Measurements from ENCODE around the gene SIGLEC8.
"Not testable (repeated sequence)": the region's sequence is repeated elsewhere in the genome, so short reads cannot be mapped to it uniquely, and the experiment has no call there.

The SIGLEC8 gene

DNA sequence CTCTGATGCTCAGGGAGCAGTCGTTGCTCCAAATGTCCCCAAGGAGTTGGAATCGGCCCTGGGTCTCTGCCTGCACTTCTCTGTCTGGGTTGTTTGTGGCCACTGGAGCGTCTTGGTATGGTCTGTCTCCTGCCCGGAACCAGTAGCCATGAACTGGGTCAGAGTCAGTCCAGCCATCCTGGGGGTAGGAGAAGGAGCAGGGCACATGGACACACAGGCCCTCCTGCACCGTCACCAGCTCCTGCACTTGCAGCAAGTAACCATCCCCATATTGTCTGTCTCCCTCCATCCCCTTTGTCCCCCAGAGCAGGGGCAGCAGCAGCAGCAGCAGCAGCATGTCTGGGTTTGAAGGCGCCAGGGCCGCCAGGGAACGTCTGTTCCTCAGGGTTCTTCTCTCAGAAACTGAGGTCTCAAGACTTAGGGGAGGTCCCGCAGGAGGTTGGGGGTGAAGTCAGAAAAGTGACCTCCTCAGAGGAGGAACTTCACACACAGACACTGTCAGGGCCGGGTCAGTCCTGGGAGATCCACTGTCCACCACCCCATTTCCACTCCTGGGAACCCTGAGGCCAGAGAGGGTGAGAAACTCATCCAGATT is at the start of gene SIGLEC8:
TSS of gene SIGLEC8 (minus strand) at position 404 of the 595 bp plus-strand sequence. CDS start at position 337, 67 bp downstream.
- DNase-seq: no peak

DNA sequence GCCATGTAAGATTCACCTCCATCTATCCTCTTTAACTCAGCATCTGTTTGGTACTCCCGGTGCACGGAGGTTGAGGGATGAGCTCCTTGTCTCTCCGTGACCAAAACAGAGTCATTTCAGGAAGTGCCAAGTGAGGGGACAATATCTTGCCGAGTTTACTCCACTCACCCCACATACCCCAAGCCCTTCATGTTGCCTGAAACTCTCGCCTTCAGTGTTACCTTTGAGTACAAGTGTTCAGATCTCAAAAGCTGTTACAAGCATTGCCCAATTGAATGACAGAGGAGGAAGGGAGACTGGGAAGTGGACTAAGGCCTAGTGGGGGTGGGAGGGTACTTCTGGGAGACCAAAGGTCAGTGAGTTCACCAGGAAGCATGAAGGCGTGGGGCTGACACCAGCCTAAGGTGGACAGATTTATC is 49.4 kb upstream of the SIGLEC8 start:
- no peak for DNase-seq

DNA sequence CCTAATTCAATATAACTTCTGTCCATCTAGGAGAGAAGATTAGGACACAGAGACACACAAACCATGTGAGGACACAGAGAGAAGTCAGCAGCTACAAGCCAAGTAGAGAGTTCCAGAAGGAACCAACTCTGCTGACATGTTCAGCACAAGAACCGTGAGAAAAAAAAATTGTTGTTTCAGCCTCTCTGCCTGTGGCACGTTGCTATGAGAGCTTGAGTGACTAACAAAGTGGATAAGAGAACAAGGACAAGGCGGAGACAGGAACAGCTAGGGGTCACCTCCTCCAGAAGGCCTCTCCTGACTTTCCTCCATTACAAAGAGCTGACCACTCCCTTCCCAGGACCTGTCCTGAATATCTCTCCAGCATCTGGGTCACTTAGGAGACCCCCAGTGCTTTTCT is 48.9 kb upstream of the SIGLEC8 start:
- DNase-seq: no peak

DNA sequence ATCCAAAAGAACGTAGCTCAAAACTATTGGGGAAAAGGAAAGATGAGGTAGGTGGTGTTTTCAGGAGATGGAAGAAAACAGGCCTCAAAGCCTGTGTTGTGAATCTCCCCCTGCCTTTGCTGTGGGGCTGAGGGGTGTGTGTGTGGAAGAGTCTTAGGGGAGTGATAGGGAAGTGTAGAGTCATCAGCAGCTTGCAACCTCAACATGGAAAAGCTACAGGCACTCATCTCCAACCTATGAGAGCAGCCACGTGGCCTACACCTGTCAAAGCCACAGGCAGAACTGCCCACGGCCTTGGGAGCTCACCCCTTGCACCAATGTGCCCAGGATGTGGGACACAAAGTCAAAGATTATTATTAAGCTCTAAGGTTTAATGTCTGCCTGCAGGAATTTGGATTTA is 47.6 kb upstream of the SIGLEC8 start:
- no peak for DNase-seq

DNA sequence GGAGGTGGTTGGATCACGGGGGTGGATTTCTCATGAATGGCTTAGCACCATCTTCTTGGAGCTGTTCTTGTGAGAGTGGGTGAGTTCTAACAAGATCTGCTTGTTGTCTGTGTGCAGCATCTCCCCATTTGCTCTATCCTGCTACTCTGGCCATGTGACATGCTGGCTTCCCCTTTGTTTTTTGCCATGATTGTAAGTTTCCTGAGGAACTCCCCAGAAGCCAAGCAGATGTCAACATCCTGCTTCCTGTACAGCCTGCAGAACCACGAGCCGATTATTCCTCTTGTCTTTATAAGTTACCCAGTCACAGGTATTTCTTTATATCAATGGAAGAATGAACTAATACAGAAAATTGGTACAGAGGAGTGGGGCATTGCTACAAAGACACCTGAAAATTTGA is 45.6 kb upstream of the SIGLEC8 start:
- DNase-seq: no peak

DNA sequence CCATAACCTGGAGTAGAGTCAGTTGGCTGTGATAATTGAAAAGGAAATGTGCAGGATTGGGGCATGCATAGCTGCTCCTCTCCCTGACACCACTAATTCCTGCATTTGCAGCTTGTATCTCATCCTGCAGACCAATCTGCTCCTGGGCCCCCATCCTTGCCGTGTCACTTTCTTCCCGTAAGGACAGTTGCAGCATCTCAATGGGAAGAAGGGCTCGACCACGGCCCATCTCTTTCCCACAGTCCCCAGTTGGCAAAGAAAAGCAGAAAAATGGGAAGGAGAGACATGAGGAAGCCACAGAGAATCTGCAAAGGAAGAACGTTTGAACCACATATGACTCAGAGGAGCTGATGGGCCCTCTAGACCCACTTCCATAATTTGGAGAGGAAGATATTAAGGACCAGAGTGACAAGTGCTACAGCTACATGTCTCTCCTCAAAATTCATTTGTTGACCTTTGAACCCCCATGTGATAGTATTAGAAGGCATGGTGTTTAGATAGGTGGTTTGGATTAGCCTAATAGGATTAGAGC is 45.1 kb upstream of the SIGLEC8 start:
- DNase-seq: no peak

DNA sequence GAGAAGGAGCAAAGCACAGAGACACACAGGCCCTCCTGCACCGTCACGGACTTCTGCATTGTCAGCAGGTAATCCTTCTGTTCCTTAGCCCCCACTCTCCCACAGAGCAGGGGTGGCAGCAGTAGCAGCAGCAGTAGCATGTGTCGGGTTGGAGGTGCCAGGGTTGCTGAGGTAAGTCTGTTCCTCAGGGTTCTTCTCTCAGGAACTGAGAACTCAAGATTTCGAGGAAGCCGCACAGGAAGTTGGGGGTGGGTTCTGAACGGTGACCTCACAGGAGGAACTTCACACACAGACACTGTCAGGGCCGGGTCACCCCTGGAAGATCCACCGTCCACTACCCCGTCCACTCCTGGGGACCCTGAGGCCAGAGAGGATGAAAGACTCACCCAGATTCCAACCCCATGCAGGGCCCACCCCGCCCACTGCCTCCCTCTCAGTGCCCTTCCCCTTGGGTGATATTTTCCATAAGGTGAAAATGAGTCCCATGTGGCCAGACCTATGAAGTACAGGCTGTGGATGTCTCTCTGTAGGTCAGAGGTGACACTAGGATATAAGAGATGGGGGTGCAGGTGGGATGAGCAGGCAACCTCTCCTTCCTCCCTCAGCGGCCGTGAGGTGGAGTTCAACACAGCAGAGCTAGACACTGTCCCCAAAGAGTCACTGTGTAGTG is 43.5 kb upstream of the SIGLEC8 start, which contains the start of gene SIGLEC12:
TSS of gene SIGLEC12 (minus strand) at position 207 of the 670 bp plus-strand sequence. CDS start at position 140, 67 bp downstream.
- DNase-seq: no peak

DNA sequence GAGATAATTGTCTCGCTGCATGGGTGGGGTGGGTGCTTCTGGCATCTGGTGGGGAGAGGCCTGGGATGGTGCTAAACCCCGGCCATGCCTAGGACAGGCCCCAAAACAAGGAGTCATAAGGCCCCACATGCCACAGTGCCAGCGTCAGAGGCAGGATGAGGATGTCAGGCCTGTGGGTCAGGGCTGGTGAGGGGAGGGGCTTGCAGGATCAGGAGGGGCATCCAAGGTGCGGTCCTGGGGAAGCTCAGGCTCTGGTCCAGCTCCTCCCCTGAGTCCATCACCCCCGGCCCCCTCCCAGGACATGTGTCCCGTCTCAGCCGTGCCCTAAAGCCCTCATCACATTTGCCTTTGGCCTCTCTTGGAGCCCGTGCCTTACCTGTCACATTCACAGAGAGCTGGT is 42.7 kb upstream of the SIGLEC8 start:
- not testable (repeated sequence) for DNase-seq

DNA sequence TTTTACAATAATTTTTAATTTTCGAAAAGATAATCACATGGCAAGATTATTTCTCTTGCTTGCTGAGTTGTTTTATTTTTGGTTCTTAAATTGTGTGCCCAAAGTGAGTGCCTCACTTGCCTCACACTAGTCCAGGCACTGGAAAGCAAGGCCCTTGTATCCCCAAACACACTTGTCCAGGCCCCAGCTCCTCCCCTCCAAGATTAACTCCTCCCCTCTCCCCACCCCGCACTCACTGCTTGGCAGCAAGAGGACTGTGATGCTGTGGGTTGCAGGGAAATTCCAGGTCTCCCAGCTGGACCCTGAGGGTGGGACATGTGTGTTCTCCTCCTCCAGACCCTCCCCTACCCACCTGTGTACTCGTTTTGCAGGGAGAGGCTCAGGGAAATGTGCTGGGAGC is 39.4 kb upstream of the SIGLEC8 start:
- DNase-seq: no peak

DNA sequence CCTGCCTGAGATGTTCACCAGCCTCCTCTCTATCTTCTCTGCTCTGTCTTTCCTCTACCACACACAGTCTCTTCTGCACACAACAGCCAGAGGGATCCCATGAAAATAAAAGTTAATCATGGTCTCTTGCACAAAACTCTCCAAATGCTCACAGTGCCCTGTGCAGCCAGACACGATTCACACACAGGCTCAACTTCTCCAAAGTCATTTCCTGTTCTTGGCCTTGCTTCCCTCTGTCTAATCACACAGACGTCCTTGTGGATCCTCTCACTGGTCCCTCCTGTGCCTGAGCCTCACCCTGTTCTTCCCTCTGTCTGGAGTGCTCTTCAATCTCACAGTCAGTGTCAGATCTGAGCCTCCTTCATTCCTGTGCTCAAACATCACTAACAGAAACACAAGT is 35.5 kb upstream of the SIGLEC8 start:
- DNase-seq: no peak

DNA sequence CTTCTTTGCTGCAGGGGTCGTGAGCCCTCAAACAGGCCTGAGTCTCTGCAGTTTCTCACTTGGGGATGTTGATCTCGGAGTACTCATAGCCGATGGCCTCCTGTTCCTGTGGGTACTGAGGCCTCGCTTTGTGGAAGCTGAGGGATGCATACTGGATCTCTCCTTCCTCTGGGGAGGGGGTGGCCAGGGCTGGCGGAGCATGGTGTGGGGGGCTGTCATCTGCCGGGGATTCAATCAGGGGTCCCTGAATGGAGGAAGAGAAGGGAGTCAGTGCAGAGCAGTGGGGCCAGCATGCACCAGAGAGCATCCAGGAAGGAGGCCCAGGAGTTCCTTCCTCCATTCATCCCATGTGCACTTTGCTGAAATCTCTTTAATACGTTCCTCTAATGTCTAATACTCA is 33.3 kb upstream of the SIGLEC8 start:
- DNase-seq: no peak

DNA sequence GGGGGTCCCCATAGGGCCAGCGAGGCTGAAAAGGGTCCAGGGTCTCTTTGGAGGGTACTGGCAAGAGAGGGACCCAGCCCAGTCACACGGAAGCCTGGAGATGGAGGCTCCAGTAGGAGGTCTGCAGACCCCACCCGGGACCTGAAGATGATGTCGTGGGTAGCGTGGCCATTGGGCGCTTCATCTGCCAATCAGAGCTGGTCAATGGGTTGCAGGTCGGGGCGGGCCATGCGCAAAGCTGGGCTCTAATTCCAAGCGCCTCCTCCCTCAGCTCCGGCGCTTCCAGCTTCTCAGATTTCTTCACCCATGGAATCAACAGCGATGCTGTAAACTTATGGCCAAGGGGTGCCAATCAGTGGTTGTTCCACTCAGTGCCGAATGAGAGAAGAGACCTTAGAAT is 32.4 kb upstream of the SIGLEC8 start:
- DNase-seq: no peak

DNA sequence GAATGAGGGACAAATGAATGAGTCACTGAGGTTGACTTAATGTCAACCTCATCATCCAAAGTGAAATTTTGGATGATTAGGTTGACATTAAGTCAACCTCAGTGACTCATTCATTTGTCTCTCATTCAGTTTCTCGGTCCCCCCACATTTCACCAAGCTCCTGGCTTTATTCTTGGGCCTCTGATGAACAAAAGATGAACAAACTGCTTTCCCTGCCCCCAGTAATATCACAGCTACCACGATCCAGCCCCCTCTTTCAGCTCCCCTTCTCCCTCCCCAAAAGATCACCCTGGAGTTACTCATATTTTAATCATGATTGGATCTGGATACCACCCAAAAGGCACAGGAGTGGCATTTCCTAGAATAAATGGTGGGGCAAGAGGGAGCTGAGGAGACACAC is 30.9 kb upstream of the SIGLEC8 start:
- DNase-seq: no peak

DNA sequence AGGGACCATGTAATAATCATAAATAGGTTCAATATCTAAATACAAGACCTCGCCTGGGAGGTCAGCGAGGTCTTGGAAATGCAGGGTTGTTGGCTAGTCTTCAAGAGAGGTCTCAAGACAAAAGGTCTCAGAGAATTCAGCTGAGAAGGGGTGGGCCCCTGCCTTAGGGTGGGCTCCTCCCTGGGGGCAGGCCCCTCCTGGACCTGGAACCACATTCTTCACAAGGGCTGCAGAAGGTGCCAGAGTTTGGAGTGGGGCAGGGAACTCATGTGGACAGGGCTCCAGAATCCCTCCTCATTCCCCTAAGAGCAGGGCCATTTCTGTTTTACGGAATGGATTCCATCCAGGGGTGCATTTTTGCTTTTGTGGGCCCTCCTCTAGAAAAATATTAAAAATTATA is 30.2 kb upstream of the SIGLEC8 start:
- DNase-seq: no peak

DNA sequence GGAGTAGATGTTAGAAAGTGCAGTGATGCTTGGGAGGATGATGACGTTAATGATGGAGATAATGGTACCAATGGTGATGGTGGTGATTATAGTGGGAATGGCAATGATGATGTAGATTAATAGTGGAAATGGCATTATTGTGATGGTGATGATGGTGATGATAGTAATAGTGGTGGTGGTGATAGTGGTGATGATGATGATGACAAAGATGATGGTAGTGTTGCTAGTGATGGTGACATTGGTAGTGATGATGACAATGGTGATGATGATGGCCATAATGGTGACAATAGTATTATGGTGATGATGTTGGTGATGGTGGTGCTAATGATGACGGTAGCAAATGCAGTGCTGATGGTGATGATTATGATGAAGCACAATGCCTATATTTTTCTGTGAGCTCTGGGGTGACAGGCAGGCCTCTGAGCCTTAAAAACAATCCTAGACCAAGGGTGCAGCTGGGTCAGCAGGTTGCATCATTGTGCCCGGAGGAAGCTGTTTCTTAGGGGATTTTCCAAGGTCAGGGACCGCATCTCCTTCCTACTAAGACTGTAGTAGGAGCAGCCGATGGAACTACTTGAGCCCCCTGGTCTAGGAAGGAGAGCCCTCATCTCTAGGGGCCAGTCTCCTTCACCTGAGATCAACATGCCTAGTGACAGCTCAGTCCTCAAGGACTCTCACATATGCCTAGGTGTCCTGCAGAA is 27.9 kb upstream of the SIGLEC8 start:
- no peak for DNase-seq

DNA sequence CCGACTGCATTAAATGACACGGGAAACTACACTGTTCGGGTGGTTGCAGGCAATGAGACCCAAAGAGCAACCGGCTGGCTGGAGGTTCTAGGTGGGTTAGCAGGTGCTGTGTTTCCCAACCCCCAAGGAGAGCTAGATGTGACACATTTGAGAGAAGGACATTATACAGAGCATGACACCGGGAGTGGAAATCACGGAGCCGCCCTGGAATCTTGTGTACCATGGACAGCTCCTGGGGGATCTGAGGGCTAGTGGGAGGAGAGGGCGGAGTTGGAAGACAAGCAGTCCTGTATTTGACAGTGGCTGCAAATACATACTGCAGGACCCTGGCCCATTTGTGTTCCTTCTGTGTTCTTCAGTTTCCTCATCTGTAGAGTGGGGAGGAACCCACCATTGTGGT is 22.3 kb upstream of the SIGLEC8 start:
- DNase-seq: no peak

DNA sequence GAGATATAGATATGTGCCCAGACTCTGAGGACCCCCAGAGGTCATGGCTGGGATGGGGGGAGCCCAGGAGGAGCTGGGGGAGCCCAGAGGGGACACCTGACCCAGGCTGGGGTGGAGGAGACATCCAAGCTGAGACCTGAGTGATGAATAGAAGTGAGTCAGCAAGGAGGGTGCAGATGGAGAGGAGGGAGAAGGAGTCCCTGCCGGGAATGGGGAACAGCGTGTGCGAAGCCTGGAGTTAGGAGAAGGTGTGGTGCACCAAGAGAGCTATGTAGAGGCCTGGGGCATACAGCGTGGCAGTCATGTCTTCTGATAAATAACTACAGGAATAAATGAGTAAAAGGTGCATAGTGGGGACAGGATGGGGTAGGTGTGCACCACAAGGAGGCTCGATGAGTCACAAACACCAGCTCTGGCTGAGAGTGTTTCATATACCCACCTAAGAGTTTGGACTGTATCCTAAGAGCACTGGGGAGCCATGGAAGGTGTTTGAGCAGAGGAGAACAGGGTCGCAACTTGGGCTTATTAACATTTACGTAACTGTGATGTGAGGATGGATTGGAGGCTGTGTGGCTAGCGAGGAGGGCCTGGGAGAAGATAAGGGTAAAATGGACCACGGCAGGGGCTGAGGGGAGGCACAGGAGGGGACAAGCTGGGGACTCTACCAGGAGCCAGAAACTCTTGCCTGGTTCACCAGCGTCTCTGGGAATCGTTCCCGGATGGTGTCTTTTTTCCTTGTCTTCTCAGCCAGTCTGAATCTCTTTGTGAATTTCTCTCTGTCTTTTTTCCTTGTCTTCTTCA is 21.5 kb upstream of the SIGLEC8 start:
- DNase-seq: no peak

DNA sequence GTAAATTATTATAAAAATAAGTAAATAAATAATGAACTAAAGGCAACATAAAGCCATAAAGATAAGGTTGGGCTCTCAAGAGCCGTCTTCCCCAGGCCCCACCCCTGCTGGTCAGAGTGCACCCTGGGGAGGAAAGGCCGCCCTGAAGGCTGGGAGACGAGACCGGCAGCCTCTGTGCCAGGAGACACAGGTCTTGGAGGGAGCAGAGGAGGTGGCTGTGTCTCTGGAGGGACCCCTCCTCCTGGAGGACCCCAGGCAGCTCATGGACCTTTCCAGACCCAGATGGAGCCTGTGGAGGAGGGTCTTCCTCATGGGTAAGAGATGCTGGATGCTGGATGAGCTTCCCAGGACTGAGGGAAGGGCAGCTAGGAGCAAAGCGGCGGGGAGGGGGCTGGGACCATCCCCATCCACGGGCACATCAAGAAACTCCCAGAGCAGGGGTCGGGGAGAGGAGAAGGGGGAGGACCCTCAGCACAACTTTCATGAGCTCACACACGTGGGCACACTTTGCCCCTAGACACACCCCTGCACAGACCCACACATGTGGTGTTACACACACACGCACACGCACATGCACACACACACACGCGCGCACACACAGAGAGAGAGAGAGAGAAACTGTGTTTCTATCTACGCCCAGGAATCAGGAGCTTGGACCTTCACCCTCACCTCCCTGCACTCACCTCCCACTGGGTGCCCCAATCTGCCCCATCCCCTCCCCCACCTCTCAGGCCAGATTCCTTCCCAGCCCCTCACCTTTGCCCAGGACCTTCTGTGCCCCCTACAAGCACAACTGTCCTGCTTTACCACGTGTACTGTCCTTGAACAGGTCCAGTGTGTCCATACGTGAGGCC is 20.4 kb upstream of the SIGLEC8 start, which contains the start of gene CEACAM18:
TSS of gene CEACAM18 (plus strand) at position 159 of the 854 bp plus-strand sequence.
- no peak for DNase-seq

DNA sequence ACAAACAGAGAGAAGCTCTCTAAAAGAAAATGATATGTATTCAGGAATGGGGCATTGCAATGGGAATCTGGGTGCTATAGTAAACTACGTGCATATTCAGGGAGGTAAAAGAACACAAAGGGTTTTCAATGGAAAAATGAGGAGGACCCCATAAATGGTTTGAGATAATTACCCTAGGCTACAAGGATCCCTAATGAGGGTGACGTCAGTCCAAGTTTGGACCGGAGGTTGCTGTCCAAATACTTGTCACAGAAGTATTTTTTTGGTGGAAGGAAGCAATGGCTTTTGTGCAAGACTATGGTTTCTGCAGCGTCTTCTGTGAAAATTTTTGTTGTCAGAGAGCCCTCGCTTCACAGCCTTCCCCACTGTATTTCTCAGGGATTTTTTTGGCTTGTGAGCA is 19.1 kb upstream of the SIGLEC8 start:
- no peak for DNase-seq

DNA sequence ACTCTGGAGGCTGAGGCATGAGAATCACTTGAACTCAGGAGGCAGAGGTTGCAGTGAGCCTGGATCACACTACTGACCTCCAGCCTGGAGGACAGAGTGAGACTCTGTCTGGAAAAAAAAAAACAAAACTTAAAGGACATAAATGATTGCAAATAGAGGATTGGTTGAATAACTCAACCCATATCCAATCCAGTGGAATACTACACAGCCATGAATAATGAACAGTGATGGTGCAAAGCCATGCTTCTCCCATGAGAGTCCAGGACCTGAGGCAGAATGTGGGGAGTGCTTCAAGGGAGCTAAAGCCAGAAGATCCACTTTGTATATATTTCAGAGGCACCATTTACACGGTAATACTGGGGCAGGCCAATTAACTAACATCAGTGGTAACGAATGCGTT is 17.9 kb upstream of the SIGLEC8 start:
- DNase-seq: no peak

DNA sequence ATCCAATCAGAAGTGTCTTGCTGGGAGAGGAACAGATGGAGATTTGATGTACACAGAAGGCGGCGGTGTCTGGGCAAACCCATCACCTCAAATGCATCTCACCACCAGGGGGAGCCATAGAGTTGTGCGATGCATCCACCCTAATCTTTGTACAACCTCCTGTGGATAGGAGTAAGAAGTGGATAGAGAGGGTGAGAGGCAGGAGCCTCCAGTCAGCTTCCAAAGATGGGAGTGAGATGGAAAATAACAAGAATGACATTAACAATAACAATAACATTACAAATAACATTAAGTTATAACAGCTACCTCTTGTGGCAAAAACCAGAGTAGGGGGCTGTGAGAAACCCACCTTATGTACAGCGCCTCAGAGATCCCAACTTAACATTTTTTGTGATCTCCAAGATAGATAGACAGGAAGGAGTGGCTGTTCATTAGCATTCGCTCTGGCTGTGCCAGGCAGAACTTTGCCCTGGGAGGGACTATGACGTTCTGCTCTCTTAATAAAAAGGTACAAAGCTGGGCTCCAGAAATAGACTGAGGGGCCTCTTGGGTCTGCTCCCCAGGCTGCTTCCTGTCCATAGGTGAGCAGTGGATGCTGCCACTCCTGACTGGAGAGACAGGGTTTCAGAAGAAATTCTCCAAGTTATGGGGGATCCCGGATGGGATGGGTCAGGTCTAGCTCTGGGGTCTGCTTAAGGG is 14.9 kb upstream of the SIGLEC8 start:
- peak; percentile 40 for DNase-seq
